ENCODE results near the gene SHISA2. TPM values are rescaled to one million over a fixed set of nuclear protein-coding genes. Genes with fewer than 3 reads are reported as not detected.
"Not testable (repeated sequence)": the region's sequence is repeated elsewhere in the genome, so short reads cannot be mapped to it uniquely, and the experiment has no call there.

The SHISA2 gene
- total RNA-seq (3.7 TPM), polyA plus RNA-seq (ENCODE audit: insufficient read depth, low read depth, low replicate concordance) (3.4 TPM)
- long read RNA-seq, donor 1, transcript SHISA2-201 (2 exons, 2,860 nt), result major isoform, 29 of 29 reads
- long read RNA-seq, donor 1, partial matches to known transcripts, result 0 of 29 reads
- long read RNA-seq, donor 1, other reads (novel, unspliced or antisense), result 0 of 29 reads
- long read RNA-seq, donor 2, transcript SHISA2-201 (2 exons, 2,860 nt), result major isoform, 16 of 16 reads
- long read RNA-seq, donor 2, partial matches to known transcripts, result 0 of 16 reads
- long read RNA-seq, donor 2, other reads (novel, unspliced or antisense), result 0 of 16 reads
- long read RNA-seq, donor 3, transcript SHISA2-201 (2 exons, 2,860 nt), result major isoform, 20 of 20 reads
- long read RNA-seq, donor 3, partial matches to known transcripts, result 0 of 20 reads
- long read RNA-seq, donor 3, other reads (novel, unspliced or antisense), result 0 of 20 reads
- long read RNA-seq, donor 4, transcript SHISA2-201 (2 exons, 2,860 nt), result major isoform, 35 of 35 reads
- long read RNA-seq, donor 4, partial matches to known transcripts, result 0 of 35 reads
- long read RNA-seq, donor 4, other reads (novel, unspliced or antisense), result 0 of 35 reads
- long read RNA-seq, donor 5, result 0 reads
- long read RNA-seq, donor 6, partial matches to known transcripts, result 0 of 4 reads
- long read RNA-seq, donor 6, other reads (novel, unspliced or antisense), result 0 of 4 reads
- long read RNA-seq, donor 7, partial matches to known transcripts, result 0 of 4 reads
- long read RNA-seq, donor 7, other reads (novel, unspliced or antisense), result 0 of 4 reads
- long read RNA-seq, donor 8, transcript SHISA2-201 (2 exons, 2,860 nt), result major isoform, 46 of 79 reads
- long read RNA-seq, donor 8, partial matches to known transcripts, result 33 of 79 reads
- long read RNA-seq, donor 8, other reads (novel, unspliced or antisense), result 0 of 79 reads
- long read RNA-seq, donor 9, transcript SHISA2-201 (2 exons, 2,860 nt), result major isoform, 17 of 17 reads
- long read RNA-seq, donor 9, partial matches to known transcripts, result 0 of 17 reads
- long read RNA-seq, donor 9, other reads (novel, unspliced or antisense), result 0 of 17 reads
- long read RNA-seq, donor 10, transcript SHISA2-201 (2 exons, 2,860 nt), result major isoform, 20 of 20 reads
- long read RNA-seq, donor 10, partial matches to known transcripts, result 0 of 20 reads
- long read RNA-seq, donor 10, other reads (novel, unspliced or antisense), result 0 of 20 reads

DNA sequence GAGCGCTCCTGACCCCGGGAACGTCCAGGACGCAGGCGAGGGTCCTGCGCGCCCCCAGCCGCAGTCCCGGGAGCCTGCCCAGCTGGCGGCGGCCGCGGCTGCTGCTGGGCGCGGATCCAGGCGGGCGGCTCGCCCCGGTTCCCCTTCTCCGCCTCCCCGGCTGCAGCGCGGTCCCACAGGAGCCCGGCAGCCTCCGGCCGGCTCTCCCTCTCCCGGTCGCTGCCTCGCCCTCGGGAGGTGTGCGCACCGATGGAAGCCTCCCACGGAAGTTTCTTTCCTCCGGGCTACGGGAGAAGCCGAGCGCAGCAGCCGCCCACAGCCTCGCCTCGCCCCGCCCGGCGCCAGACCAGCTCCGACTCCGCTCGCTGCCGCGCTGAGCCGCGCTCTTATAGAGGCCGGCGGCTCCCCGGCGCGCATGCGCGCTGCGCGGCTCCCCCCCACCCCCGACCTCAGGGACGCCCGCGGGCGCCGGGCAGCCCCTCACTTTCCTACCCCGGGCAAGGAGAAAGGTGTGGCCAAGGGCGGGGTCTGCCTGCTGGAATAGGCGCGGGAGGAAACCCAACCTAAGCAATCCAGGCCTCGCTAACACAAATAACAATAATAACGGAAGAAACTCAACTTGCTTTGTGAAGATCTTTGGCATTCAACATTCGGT lies at the start of gene SHISA2:
TSS of gene SHISA2 (minus strand) at position 360 of the 655 bp plus-strand sequence. CDS start 1,041 bp downstream, outside the sequence.
- TF ChIP-seq, protein P1, sequence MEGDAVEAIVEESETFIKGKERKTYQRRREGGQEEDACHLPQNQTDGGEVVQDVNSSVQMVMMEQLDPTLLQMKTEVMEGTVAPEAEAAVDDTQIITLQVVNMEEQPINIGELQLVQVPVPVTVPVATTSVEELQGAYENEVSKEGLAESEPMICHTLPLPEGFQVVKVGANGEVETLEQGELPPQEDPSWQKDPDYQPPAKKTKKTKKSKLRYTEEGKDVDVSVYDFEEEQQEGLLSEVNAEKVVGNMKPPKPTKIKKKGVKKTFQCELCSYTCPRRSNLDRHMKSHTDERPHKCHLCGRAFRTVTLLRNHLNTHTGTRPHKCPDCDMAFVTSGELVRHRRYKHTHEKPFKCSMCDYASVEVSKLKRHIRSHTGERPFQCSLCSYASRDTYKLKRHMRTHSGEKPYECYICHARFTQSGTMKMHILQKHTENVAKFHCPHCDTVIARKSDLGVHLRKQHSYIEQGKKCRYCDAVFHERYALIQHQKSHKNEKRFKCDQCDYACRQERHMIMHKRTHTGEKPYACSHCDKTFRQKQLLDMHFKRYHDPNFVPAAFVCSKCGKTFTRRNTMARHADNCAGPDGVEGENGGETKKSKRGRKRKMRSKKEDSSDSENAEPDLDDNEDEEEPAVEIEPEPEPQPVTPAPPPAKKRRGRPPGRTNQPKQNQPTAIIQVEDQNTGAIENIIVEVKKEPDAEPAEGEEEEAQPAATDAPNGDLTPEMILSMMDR (IDR thresholded peaks at IDR 0.05; ENCODE audit: borderline replicate concordance, extremely low read depth, insufficient read depth), result no peak
- intact Hi-C loops (cut with DNase I), result no loop called here
- no peak within 1 kb of the TSS for H3K27ac ChIP-seq (ENCODE audit: low read depth in 2 of 2, low read length in 2 of 2)
- H3K9ac ChIP-seq (ENCODE audit: low read length in 3 of 3), result peak within 1 kb of the TSS in 1 of 3 donors; percentile 28
- no peak for FAIRE-seq
- H3K9me3 ChIP-seq (ENCODE audit: control insufficient read depth in 2 of 3, insufficient read depth in 1 of 3, low read length in 3 of 3), result no peaks in the 10 kb centered on the region
- peak within 1 kb of the TSS; percentile 3 to 61 (median 50) for H3K4me3 ChIP-seq (ENCODE audit: low read length in 3 of 3)
- no peaks in the 10 kb centered on the region for H3K4me1 ChIP-seq (ENCODE audit: control insufficient read depth in 2 of 3, insufficient read depth in 2 of 3, low read depth in 1 of 3, low read length in 3 of 3)
- peaks cover 0 to 3% (median 0%) of the 10 kb centered on the region in 3 donors for H3K36me3 ChIP-seq (ENCODE audit: control insufficient read depth in 2 of 3, insufficient read depth in 3 of 3, low read length in 3 of 3)
- H3K27me3 ChIP-seq (ENCODE audit: control insufficient read depth, insufficient read depth, low read length), result peaks cover 3% of the 10 kb centered on the region
- peak; percentile 74 to 91 (median 86) for DNase-seq

DNA sequence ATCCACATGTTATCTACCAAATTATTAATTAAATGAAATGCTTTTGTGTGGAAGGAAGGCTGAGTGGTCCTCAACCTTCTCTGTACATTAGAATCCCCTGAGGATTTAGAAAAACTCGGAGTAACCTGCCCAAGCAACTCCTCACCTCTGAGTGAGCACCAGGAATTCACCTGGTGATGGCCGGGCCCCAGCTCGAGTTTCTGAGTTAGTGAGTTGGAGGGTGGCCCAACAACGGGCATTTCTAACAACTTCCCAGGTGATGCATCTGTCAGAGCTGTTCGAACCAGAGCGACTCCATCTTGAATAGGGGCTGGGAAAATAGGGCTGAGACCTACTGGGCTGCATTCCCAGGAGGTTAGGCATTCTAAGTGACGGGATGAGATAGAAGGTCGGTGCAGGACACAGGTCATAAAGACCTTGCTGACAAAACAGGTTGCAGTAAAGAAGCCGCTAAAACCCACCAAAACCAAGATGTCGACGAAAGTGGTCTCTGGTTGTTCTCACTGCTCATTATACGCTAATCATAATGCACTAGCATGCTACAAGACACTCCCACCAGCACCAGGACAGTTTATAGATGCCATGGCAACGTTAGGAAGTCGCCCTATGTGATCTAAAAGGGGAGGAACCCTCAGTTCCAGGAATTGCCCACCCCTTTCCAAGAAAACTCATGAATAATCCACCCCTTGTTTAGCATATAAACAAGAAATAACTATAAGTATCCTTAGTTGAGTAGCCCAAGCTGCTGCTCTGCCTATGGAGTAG lies 44.2 kb upstream of the SHISA2 start:
- intact Hi-C loops (cut with DNase I), result no loop called here
- Histone ChIP-seq H3K4me3 (ENCODE audit: low read length in 3 of 3) (no peak overlapping the region), H3K4me1 (ENCODE audit: control insufficient read depth in 2 of 3, insufficient read depth in 2 of 3, low read depth in 1 of 3, low read length in 3 of 3) (no peaks in the 10 kb centered on the region), H3K36me3 (ENCODE audit: control insufficient read depth in 2 of 3, insufficient read depth in 3 of 3, low read length in 3 of 3) (no peaks in the 10 kb centered on the region), H3K9ac (ENCODE audit: low read length in 3 of 3) (no peak overlapping the region), H3K9me3 (ENCODE audit: control insufficient read depth in 2 of 3, insufficient read depth in 1 of 3, low read length in 3 of 3) (no peaks in the 10 kb centered on the region), H3K27me3 (ENCODE audit: control insufficient read depth, insufficient read depth, low read length) (no peaks in the 10 kb centered on the region), H3K27ac (ENCODE audit: low read depth in 2 of 2, low read length in 2 of 2) (no peak overlapping the region)
- FAIRE-seq (no peak), DNase-seq (peak in 2 of 5 donors; percentile 17 to 34)
- TF ChIP-seq, protein P1 (IDR thresholded peaks at IDR 0.05; ENCODE audit: borderline replicate concordance, extremely low read depth, insufficient read depth), result no peak

DNA sequence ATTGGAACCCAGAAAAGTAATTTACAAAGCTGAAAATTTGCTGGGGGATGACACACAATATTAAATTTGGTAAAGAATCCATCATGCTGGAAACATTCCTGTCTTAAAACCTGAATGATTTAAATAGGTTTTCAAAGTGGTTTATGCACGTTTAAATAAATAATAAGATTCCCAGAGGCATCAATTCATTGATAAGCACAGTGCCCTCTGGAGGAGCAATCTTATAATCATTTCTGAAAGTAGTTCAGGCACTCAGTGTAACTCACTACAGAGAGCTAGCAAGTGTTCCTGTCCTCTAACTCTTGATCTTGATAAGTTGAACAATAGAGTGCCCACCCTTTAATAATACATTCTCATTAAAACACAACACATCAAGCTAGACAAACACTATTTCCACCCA lies 43.5 kb upstream of the SHISA2 start:
- no peaks in the 10 kb centered on the region for H3K4me1 ChIP-seq (ENCODE audit: control insufficient read depth in 2 of 3, insufficient read depth in 2 of 3, low read depth in 1 of 3, low read length in 3 of 3)
- TF ChIP-seq, protein P1 (IDR thresholded peaks at IDR 0.05; ENCODE audit: borderline replicate concordance, extremely low read depth, insufficient read depth), result no peak
- H3K4me3 ChIP-seq (ENCODE audit: low read length in 3 of 3), result no peak overlapping the region
- H3K9me3 ChIP-seq (ENCODE audit: control insufficient read depth in 2 of 3, insufficient read depth in 1 of 3, low read length in 3 of 3), result no peaks in the 10 kb centered on the region
- H3K36me3 ChIP-seq (ENCODE audit: control insufficient read depth in 2 of 3, insufficient read depth in 3 of 3, low read length in 3 of 3), result no peaks in the 10 kb centered on the region
- intact Hi-C loops (cut with DNase I), result no loop called here
- no peaks in the 10 kb centered on the region for H3K27me3 ChIP-seq (ENCODE audit: control insufficient read depth, insufficient read depth, low read length)
- no peak for FAIRE-seq
- H3K9ac ChIP-seq (ENCODE audit: low read length in 3 of 3), result no peak overlapping the region
- H3K27ac ChIP-seq (ENCODE audit: low read depth in 2 of 2, low read length in 2 of 2), result no peak overlapping the region
- no peak for DNase-seq

DNA sequence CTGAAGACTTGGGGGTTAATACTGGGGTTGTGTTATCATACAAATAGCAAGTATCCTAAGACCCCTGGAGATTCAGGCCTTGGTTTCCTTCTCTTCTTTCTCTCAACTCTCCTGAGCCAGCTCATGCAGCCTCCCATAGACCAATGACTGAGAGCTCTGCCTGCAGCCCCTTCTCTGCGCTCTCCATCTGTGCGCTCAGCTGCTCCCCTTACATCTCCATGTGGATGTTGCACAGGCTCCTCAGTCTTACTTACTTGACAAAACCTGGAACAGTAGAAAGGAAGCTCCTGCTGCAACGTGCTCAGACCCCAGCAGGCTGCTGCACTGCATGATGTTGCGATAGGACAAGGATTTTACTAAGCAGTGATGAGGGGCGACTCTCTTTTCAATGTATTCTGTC lies 25.0 kb upstream of the SHISA2 start:
- H3K27ac ChIP-seq (ENCODE audit: low read depth in 2 of 2, low read length in 2 of 2); H3K4me1 ChIP-seq (ENCODE audit: control insufficient read depth in 2 of 3, insufficient read depth in 2 of 3, low read depth in 1 of 3, low read length in 3 of 3); H3K36me3 ChIP-seq (ENCODE audit: control insufficient read depth in 2 of 3, insufficient read depth in 3 of 3, low read length in 3 of 3); H3K9ac ChIP-seq (ENCODE audit: low read length in 3 of 3); FAIRE-seq; H3K4me3 ChIP-seq (ENCODE audit: low read length in 3 of 3); intact Hi-C loops (cut with DNase I); H3K9me3 ChIP-seq (ENCODE audit: control insufficient read depth in 2 of 3, insufficient read depth in 1 of 3, low read length in 3 of 3); H3K27me3 ChIP-seq (ENCODE audit: control insufficient read depth, insufficient read depth, low read length); DNase-seq: not testable (repeated sequence)
